ENCODE data around the gene TNIK. TPM values are rescaled to one million over a fixed set of nuclear protein-coding genes. Genes with fewer than 3 reads are reported as not detected.
"Not testable (repeated sequence)": the region's sequence is repeated elsewhere in the genome, so short reads cannot be mapped to it uniquely, and the experiment has no call there.

TNIK gene
- polyA plus RNA-seq, 3 donors = 16.5 to 22.3 (median 18.0) TPM

- no peak for DNase-seq (ENCODE audit: low read depth in 3 of 3, low spot score in 2 of 3)
Measured at GRCh38 chr3:171321559-171322360, 138.4 kb downstream of the TNIK start.

- no peak for DNase-seq (ENCODE audit: low read depth in 3 of 3, low spot score in 2 of 3)
Measured at GRCh38 chr3:171320750-171321558, 139.3 kb downstream of the TNIK start.

GRCh38 chr3:171317171-171317570, 143.0 kb downstream of the TNIK start:
- no peak for DNase-seq (ENCODE audit: low read depth in 3 of 3, low spot score in 2 of 3)

GRCh38 chr3:171315919-171316318, 144.3 kb downstream of the TNIK start:
- no peak for DNase-seq (ENCODE audit: low read depth in 3 of 3, low spot score in 2 of 3)

GRCh38 chr3:171315101-171315500, 145.1 kb downstream of the TNIK start:
- DNase-seq (ENCODE audit: low read depth in 3 of 3, low spot score in 2 of 3) = peak in 1 of 3 donors; percentile 23

GRCh38 chr3:171314341-171314740, 145.9 kb downstream of the TNIK start:
- DNase-seq (ENCODE audit: low read depth in 3 of 3, low spot score in 2 of 3) = no peak

GRCh38 chr3:171313702-171314101, 146.5 kb downstream of the TNIK start:
- DNase-seq (ENCODE audit: low read depth in 3 of 3, low spot score in 2 of 3) = no peak

GRCh38 chr3:171312741-171313140, 147.5 kb downstream of the TNIK start:
- no peak for DNase-seq (ENCODE audit: low read depth in 3 of 3, low spot score in 2 of 3)

- no peak for DNase-seq (ENCODE audit: low read depth in 3 of 3, low spot score in 2 of 3)
Measured at GRCh38 chr3:171311784-171312183, 148.4 kb downstream of the TNIK start.

GRCh38 chr3:171309906-171310359, 150.3 kb downstream of the TNIK start:
- no peak for DNase-seq (ENCODE audit: low read depth in 3 of 3, low spot score in 2 of 3)

- DNase-seq (ENCODE audit: low read depth in 3 of 3, low spot score in 2 of 3) = no peak
Measured at GRCh38 chr3:171307988-171308387, 152.2 kb downstream of the TNIK start.

- DNase-seq (ENCODE audit: low read depth in 3 of 3, low spot score in 2 of 3) = no peak
Measured at GRCh38 chr3:171307046-171307585, 153.1 kb downstream of the TNIK start.

- no peak for DNase-seq (ENCODE audit: low read depth in 3 of 3, low spot score in 2 of 3)
Measured at GRCh38 chr3:171306631-171307030, 153.6 kb downstream of the TNIK start.

GRCh38 chr3:171305823-171306222, 154.4 kb downstream of the TNIK start:
- not testable (repeated sequence) for DNase-seq (ENCODE audit: low read depth in 3 of 3, low spot score in 2 of 3)

- not testable (repeated sequence) for DNase-seq (ENCODE audit: low read depth in 3 of 3, low spot score in 2 of 3)
Measured at GRCh38 chr3:171304498-171304897, 155.7 kb downstream of the TNIK start.

GRCh38 chr3:171304017-171304416, 156.2 kb downstream of the TNIK start:
- DNase-seq (ENCODE audit: low read depth in 3 of 3, low spot score in 2 of 3) = not testable (repeated sequence)

- no peak for DNase-seq (ENCODE audit: low read depth in 3 of 3, low spot score in 2 of 3)
Measured at GRCh38 chr3:171301998-171302397, 158.2 kb downstream of the TNIK start.

- DNase-seq (ENCODE audit: low read depth in 3 of 3, low spot score in 2 of 3) = no peak
Measured at GRCh38 chr3:171301002-171301401, 159.2 kb downstream of the TNIK start.

- no peak for DNase-seq (ENCODE audit: low read depth in 3 of 3, low spot score in 2 of 3)
Measured at GRCh38 chr3:171297951-171298350, 162.3 kb downstream of the TNIK start.

- no peak for DNase-seq (ENCODE audit: low read depth in 3 of 3, low spot score in 2 of 3)
Measured at GRCh38 chr3:171297207-171297606, 163.0 kb downstream of the TNIK start.
